ENCODE data around the gene HTRA2.

The HTRA2 gene

DNA sequence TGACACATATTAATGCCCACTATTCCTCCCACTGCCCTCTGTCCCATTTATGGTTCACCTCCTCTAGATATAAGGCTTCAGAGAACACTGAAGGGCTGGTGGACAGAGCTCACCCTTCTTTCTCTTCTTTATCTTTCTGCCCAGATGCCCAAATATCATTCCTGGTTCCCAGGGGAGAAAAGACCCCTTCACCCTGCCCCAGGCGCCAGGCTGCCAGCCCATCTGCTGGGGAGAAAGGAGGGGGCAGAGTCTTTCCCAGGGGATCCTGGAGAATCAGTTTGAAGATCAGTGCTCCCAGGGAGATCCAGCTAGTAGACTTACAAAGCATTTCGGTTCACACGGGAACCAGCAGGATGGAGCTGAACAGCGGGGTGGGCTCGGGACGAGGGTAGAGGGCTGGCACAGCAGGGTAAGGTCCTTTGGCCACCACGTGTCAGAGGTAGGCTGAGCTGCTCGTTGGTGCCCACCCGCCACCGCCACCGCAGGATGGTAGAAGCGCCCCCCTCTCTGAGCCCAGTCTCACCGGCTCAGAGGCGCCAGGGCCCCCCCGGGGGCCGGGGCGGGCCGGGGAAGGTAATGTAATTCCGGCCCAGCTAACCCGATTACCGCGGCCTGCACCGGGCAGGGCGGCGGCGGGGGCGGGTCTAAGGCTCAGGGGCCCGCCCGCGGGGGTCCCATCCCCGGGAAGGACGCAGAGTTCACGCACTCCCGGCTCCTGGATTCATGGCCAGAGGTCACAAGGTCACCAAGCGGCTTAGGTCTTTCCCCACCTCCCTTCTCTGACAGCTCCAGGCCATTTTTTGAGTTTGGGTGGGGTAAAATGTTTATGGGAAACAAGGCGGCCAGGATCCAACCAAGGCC is 16.8 kb upstream of the HTRA2 start:
- H3K9me2 ChIP-seq (replicated peaks; ENCODE audit: low read depth, low read length) = no peaks in the 10 kb centered on the region
- H3K4me2 ChIP-seq (ENCODE audit: low read depth, low read length, poor library complexity, severe bottlenecking) = no peak overlapping the region
- H3K4me3 ChIP-seq (ENCODE audit: low read length, poor library complexity, severe bottlenecking) = no peak overlapping the region
- H3K9ac ChIP-seq (ENCODE audit: low read depth, low read length, poor library complexity, severe bottlenecking) = no peak overlapping the region
- peaks cover 14% of the 10 kb centered on the region for H3K27me3 ChIP-seq (ENCODE audit: insufficient read depth, low read length, poor library complexity, severe bottlenecking)
- no peaks in the 10 kb centered on the region for H3F3A ChIP-seq (ENCODE audit: low read depth)
- no peak overlapping the region for H2AFZ ChIP-seq (ENCODE audit: low read length)
- TF ChIP-seq EZH2phosphoT487 (IDR thresholded peaks at IDR 0.05; ENCODE audit: borderline replicate concordance) = no peak
- TF ChIP-seq, protein P1, sequence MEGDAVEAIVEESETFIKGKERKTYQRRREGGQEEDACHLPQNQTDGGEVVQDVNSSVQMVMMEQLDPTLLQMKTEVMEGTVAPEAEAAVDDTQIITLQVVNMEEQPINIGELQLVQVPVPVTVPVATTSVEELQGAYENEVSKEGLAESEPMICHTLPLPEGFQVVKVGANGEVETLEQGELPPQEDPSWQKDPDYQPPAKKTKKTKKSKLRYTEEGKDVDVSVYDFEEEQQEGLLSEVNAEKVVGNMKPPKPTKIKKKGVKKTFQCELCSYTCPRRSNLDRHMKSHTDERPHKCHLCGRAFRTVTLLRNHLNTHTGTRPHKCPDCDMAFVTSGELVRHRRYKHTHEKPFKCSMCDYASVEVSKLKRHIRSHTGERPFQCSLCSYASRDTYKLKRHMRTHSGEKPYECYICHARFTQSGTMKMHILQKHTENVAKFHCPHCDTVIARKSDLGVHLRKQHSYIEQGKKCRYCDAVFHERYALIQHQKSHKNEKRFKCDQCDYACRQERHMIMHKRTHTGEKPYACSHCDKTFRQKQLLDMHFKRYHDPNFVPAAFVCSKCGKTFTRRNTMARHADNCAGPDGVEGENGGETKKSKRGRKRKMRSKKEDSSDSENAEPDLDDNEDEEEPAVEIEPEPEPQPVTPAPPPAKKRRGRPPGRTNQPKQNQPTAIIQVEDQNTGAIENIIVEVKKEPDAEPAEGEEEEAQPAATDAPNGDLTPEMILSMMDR (conservative IDR thresholded peaks at IDR 0.05; ENCODE audit: low read length) = no peak
- no peaks in the 10 kb centered on the region for H3K79me2 ChIP-seq (ENCODE audit: insufficient read depth, low read length)
- no peaks in the 10 kb centered on the region for H3K36me3 ChIP-seq (ENCODE audit: insufficient read depth, low read length)
- H3K9me3 ChIP-seq (ENCODE audit: insufficient read depth, low read depth, low read length) = no peaks in the 10 kb centered on the region
- peaks cover 11% of the 10 kb centered on the region for H3K4me1 ChIP-seq (ENCODE audit: insufficient read depth, low read length, poor library complexity, severe bottlenecking)
- no peaks in the 10 kb centered on the region for H4K20me1 ChIP-seq (ENCODE audit: insufficient read depth, low read length, poor library complexity, severe bottlenecking)

DNA sequence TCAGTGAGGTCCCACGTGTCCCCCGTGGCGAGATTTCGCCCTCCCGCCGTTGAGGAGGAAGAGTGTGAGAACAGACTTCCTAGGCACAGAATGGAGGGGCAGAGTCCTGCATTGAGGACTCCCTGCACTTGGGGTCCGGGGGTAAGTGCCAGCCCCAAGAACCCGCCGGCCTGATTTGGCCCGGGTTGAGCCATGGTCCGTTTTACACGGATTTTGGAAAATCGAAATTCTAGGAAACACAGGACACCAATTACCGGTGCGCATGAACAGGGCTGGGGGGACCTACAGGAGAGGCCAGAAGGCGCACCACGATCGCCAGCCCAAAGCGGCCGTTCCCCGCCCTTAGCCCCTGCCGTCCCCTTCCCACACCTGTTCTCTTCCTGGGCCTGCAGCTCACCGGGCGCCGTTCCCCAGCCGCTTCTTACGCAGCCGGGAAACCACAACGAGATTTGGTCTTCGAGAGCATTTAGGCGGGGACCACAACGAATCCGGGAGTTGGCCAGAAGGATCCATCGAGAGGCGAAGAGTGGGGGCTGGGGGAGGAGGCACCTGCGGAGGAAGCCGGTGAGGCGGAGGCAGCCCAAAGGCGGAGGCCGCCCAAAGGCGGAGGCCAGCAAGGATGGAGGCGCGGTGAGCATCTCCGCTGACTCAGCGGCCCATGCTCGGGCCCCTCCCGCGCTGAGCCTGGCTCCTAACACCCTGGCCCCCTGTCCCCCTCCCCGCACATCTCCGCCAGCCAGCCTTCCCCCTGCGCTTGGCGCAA is 15.9 kb upstream of the HTRA2 start:
- Histone ChIP-seq H3K4me2 (ENCODE audit: low read depth, low read length, poor library complexity, severe bottlenecking) (peak overlapping the region; percentile 54), H3K9me2 (replicated peaks; ENCODE audit: low read depth, low read length) (no peaks in the 10 kb centered on the region), H3K9ac (ENCODE audit: low read depth, low read length, poor library complexity, severe bottlenecking) (peak overlapping the region; percentile 8), H3K79me2 (ENCODE audit: insufficient read depth, low read length) (no peaks in the 10 kb centered on the region), H3K9me3 (ENCODE audit: insufficient read depth, low read depth, low read length) (no peaks in the 10 kb centered on the region), H3K36me3 (ENCODE audit: insufficient read depth, low read length) (no peaks in the 10 kb centered on the region), H2AFZ (ENCODE audit: low read length) (peak overlapping the region; percentile 43; the same call in 1 of the 2 replicates), H3K27me3 (ENCODE audit: insufficient read depth, low read length, poor library complexity, severe bottlenecking) (peaks cover 14% of the 10 kb centered on the region), H3K4me3 (ENCODE audit: low read length, poor library complexity, severe bottlenecking) (peak overlapping the region; percentile 53), H3K4me1 (ENCODE audit: insufficient read depth, low read length, poor library complexity, severe bottlenecking) (peaks cover 5% of the 10 kb centered on the region), H3F3A (ENCODE audit: low read depth) (no peaks in the 10 kb centered on the region), H4K20me1 (ENCODE audit: insufficient read depth, low read length, poor library complexity, severe bottlenecking) (no peaks in the 10 kb centered on the region)
- TF ChIP-seq, protein P1 (conservative IDR thresholded peaks at IDR 0.05; ENCODE audit: low read length) = no peak
- TF ChIP-seq EZH2phosphoT487 (IDR thresholded peaks at IDR 0.05; ENCODE audit: borderline replicate concordance) = no peak

DNA sequence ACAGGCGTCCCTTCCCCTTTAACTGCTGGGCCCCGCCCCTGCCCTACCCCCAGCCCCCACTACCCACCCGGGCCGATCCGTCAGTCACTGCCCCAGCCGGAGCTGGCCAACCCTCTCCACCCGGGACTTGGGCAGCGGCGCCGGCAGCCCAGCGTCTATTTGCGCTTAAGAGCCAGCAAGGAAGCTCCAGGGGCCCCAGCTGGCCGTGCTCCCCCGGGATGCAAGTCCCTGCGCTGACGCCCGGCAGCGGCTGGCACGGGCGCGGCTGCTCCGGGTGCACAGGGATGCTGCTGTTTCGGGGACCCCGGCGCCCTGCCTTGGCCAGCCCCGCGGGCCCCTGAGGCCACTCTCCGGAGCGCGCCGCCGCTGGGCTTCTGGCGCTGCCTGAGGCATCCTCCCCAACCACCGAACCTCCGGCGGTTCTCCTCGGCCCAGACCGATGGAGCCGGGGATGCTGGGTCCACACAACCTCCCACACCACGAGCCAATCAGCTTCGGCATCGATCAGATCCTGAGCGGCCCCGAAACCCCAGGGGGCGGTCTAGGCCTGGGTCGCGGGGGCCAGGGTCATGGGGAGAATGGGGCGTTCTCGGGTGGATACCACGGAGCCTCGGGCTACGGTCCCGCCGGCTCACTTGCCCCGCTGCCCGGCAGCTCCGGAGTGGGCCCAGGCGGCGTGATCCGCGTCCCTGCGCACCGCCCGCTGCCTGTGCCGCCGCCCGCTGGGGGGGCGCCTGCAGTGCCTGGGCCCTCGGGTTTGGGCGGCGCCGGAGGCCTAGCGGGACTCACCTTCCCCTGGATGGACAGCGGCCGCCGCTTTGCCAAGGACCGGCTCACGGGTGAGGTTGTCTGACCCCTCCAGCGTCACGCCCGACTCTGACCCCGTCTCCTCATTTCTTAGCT is 15.1 kb upstream of the HTRA2 start, which contains the start of gene TLX2:
TLX2 (plus strand) TSS at position 83 of the 903 bp plus-strand sequence; CDS start at position 440, 357 bp downstream.
- H3K4me1 ChIP-seq (ENCODE audit: insufficient read depth, low read length, poor library complexity, severe bottlenecking) = peaks cover 5% of the 10 kb centered on the region
- no peaks in the 10 kb centered on the region for H3K9me2 ChIP-seq (replicated peaks; ENCODE audit: low read depth, low read length)
- no peaks in the 10 kb centered on the region for H3F3A ChIP-seq (ENCODE audit: low read depth)
- peaks cover 14% of the 10 kb centered on the region for H3K27me3 ChIP-seq (ENCODE audit: insufficient read depth, low read length, poor library complexity, severe bottlenecking)
- H3K9me3 ChIP-seq (ENCODE audit: insufficient read depth, low read depth, low read length) = no peaks in the 10 kb centered on the region
- H4K20me1 ChIP-seq (ENCODE audit: insufficient read depth, low read length, poor library complexity, severe bottlenecking) = no peaks in the 10 kb centered on the region
- no peak for TF ChIP-seq EZH2phosphoT487 (IDR thresholded peaks at IDR 0.05; ENCODE audit: borderline replicate concordance)
- TF ChIP-seq, protein P1 (conservative IDR thresholded peaks at IDR 0.05; ENCODE audit: low read length) = no peak
- H3K4me2 ChIP-seq (ENCODE audit: low read depth, low read length, poor library complexity, severe bottlenecking) = peak within 1 kb of the TSS; percentile 54
- H3K4me3 ChIP-seq (ENCODE audit: low read length, poor library complexity, severe bottlenecking) = peak within 1 kb of the TSS; percentile 53
- peak within 1 kb of the TSS; percentile 8 for H3K9ac ChIP-seq (ENCODE audit: low read depth, low read length, poor library complexity, severe bottlenecking)
- no peaks in the 10 kb centered on the region for H3K79me2 ChIP-seq (ENCODE audit: insufficient read depth, low read length)
- H3K36me3 ChIP-seq (ENCODE audit: insufficient read depth, low read length) = no peaks in the 10 kb centered on the region
- H2AFZ ChIP-seq (ENCODE audit: low read length) = peak within 1 kb of the TSS; percentile 43; the same call in 1 of the 2 replicates

Measured in Loucy (cell line).